Astrocyte (in vitro differentiated cells and primary cell): ENCODE results near the gene AUTS2.

Experiments
- EZH2 ChIP-seq: IDR thresholded peaks from 2 replicates; pipeline ENCODE4 v1.6.1; 2012; ENCODE audit warnings: mild to moderate bottlenecking, low read length, inconsistent platforms; ENCODE audit not compliant: insufficient read depth
- TF ChIP-seq, protein P1 (sequence below): IDR thresholded peaks from 2 replicates; pipeline ENCODE4 v1.5.1; 2011; ENCODE audit warnings: low read depth, mild to moderate bottlenecking, inconsistent platforms, low read length, moderate library complexity; ENCODE audit not compliant: insufficient read depth

DNA sequence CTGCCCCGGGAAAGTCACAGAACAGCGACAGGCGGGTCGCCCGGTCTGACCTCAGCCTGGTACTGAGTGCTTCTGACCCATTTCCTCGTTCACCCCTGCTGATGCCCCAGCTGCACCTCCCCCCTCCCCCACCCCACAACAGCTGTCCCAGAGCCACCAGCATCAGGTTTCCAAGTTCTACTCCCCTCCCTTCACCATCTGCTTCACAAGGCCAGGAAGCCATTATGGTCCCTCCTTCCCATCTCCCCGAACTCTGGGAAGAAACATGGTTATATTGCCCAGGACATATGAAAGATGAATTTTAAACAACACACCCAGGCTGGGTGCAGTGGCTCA is 1231.8 kb downstream of the AUTS2 start:
- TF ChIP-seq, protein P1, sequence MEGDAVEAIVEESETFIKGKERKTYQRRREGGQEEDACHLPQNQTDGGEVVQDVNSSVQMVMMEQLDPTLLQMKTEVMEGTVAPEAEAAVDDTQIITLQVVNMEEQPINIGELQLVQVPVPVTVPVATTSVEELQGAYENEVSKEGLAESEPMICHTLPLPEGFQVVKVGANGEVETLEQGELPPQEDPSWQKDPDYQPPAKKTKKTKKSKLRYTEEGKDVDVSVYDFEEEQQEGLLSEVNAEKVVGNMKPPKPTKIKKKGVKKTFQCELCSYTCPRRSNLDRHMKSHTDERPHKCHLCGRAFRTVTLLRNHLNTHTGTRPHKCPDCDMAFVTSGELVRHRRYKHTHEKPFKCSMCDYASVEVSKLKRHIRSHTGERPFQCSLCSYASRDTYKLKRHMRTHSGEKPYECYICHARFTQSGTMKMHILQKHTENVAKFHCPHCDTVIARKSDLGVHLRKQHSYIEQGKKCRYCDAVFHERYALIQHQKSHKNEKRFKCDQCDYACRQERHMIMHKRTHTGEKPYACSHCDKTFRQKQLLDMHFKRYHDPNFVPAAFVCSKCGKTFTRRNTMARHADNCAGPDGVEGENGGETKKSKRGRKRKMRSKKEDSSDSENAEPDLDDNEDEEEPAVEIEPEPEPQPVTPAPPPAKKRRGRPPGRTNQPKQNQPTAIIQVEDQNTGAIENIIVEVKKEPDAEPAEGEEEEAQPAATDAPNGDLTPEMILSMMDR: no peak
- TF ChIP-seq EZH2: no peak
